HG03342 (cell line): ENCODE measurements around the gene INPP5A.
"Not testable (repeated sequence)": the region's sequence is repeated elsewhere in the genome, so short reads cannot be mapped to it uniquely, and the experiment has no call there.

Experiments
- ATAC-seq: cut with Tn5 transposase; IDR thresholded peaks from one replicate; pipeline ENCODE4 v1.9.1; 2021; ENCODE audit warnings: mild to moderate bottlenecking, moderate library complexity; ENCODE audit not compliant: unreplicated experiment

INPP5A gene

GRCh38 chr10:132699411-132700155 is 162.0 kb downstream of the INPP5A start:
- no peak for ATAC-seq

GRCh38 chr10:132700156-132701098 is 162.8 kb downstream of the INPP5A start:
- no peak for ATAC-seq

- no peak for ATAC-seq
Measured at GRCh38 chr10:132701099-132701845, 163.7 kb downstream of the INPP5A start.

GRCh38 chr10:132701846-132702190 is 164.2 kb downstream of the INPP5A start:
- ATAC-seq: no peak

- no peak for ATAC-seq
Measured at GRCh38 chr10:132702601-132703418, 165.2 kb downstream of the INPP5A start.

GRCh38 chr10:132703419-132704007 is 165.9 kb downstream of the INPP5A start:
- no peak for ATAC-seq

- no peak for ATAC-seq
Measured at GRCh38 chr10:132704008-132704814, 166.6 kb downstream of the INPP5A start.

- ATAC-seq: not testable (repeated sequence)
Measured at GRCh38 chr10:132704815-132705064, 167.2 kb downstream of the INPP5A start.

- no peak for ATAC-seq
Measured at GRCh38 chr10:132705173-132705572, 167.6 kb downstream of the INPP5A start.

- no peak for ATAC-seq
Measured at GRCh38 chr10:132705943-132706342, 168.4 kb downstream of the INPP5A start.

GRCh38 chr10:132706701-132707100 is 169.1 kb downstream of the INPP5A start:
- ATAC-seq: no peak

GRCh38 chr10:132707121-132707775 is 169.7 kb downstream of the INPP5A start:
- no peak for ATAC-seq

GRCh38 chr10:132707776-132708171 is 170.2 kb downstream of the INPP5A start:
- ATAC-seq: no peak

GRCh38 chr10:132708441-132708840 is 170.9 kb downstream of the INPP5A start:
- no peak for ATAC-seq

- ATAC-seq: no peak
Measured at GRCh38 chr10:132708936-132709335, 171.3 kb downstream of the INPP5A start.

- no peak for ATAC-seq
Measured at GRCh38 chr10:132709471-132709951, 171.9 kb downstream of the INPP5A start.

GRCh38 chr10:132710036-132710686 is 172.6 kb downstream of the INPP5A start:
- ATAC-seq: no peak
